Peyer's patch (tissue), 4 donors: ENCODE results near the gene SHANK2. TPM values are rescaled to one million over a fixed set of nuclear protein-coding genes. Genes with fewer than 3 reads are reported as not detected.

ENCODE experiments used
- DNase-seq, 3 donors: peaks; one replicate each; pipeline ENCODE4 v3.0.0-alpha.2; 2017 to 2019
- H3K27ac ChIP-seq, 4 donors: fragments of 200-600 bp; sonication (generic); one replicate each; pipeline ENCODE4 v1.5.1; 2016 to 2019
- H3K27me3 ChIP-seq, 2 donors: fragments of 200-600 bp; sonication (generic); one replicate each; pipeline ENCODE4 v1.5.1; 2019
- H3K36me3 ChIP-seq, 3 donors: fragments of 200-600 bp; sonication (generic); one replicate each; pipeline ENCODE4 v1.5.1; 2016 to 2019
- H3K4me1 ChIP-seq, 4 donors: fragments of 200-600 bp; sonication (generic); one replicate each; pipeline ENCODE4 v1.5.1; 2016 to 2019
- H3K4me3 ChIP-seq, 4 donors: fragments of 200-600 bp; sonication (generic); 1 replicate in 3 of 4; 2 replicates in 1 of 4; pipeline ENCODE4 v1.5.1; 2016 to 2019; ENCODE audit warnings: mild to moderate bottlenecking in 1 of 4
- H3K9me3 ChIP-seq, 4 donors: fragments of 200-600 bp; sonication (generic); one replicate each; pipeline ENCODE4 v1.5.1; 2016 to 2019; ENCODE audit warnings: mild to moderate bottlenecking in 1 of 4
- POLR2A ChIP-seq, 2 donors: fragments of 450-650 bp; IDR thresholded peaks; one replicate each; pipeline ENCODE4 v1.5.1; 2017; ENCODE audit warnings: antibody characterized with exemption in 2 of 2, mild to moderate bottlenecking in 2 of 2, moderate library complexity in 2 of 2
- total RNA-seq, 4 donors: library from RNA; depleted of rRNA; stranded (reverse); fragments of >200 nt; gene quantifications; one replicate each; pipeline ENCODE4 v1.1.0, GENCODE V29; 2016
- TF ChIP-seq, protein P1 (sequence below), 6 experiments: fragments of 450-650 bp in 4 of 6; fragments of 200-600 bp in 2 of 6; sonication (generic) in 1 of 6; IDR thresholded peaks; one replicate each; pipeline ENCODE4 v1.5.1; 2017 to 2019; ENCODE audit warnings: antibody characterized with exemption in 6 of 6, mild to moderate bottlenecking in 3 of 6, moderate library complexity in 1 of 6

Gene SHANK2
- total RNA-seq, 4 donors from 2014 or later: 26.1 to 109 (median 56.6) TPM

DNA sequence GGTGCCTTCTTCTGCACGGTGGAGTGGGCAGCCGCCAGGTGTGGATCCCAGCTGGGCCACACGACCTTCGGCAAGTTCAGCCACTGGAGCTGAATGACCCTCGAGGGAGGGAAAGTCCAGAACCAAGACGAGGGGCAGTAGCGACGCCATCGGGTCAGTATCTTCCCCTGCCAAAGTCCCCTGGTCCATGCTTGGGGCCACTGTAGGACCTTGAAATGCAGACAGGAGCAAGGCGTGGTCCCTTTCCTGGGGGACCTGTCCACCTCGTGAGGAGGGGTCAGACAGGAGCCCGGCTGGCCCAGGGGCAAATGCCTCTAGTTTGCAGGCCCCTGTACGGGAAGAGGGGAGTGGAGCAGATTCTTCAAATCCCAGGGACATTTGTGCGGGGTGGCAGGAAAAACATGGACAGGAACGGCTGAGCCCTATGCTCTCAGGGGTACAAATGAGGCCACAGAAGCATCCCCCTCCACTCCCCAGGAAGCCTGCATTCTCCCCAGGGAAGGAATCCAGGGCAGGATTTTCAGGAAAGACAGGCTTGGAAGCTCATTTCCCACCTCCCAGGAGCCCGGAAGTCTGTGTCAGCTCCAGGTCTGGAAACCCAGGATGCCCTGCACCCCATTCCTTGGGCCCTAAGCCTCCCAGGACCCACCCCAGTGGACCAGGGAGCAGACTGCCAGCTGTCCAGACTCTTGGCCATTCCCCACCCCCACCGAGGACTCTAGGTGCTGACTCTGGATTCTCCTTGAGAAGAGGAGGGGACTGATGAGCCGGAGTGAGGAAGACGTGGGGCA, 6.6 kb downstream of the SHANK2 start:
- TF ChIP-seq, protein P1, sequence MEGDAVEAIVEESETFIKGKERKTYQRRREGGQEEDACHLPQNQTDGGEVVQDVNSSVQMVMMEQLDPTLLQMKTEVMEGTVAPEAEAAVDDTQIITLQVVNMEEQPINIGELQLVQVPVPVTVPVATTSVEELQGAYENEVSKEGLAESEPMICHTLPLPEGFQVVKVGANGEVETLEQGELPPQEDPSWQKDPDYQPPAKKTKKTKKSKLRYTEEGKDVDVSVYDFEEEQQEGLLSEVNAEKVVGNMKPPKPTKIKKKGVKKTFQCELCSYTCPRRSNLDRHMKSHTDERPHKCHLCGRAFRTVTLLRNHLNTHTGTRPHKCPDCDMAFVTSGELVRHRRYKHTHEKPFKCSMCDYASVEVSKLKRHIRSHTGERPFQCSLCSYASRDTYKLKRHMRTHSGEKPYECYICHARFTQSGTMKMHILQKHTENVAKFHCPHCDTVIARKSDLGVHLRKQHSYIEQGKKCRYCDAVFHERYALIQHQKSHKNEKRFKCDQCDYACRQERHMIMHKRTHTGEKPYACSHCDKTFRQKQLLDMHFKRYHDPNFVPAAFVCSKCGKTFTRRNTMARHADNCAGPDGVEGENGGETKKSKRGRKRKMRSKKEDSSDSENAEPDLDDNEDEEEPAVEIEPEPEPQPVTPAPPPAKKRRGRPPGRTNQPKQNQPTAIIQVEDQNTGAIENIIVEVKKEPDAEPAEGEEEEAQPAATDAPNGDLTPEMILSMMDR (IDR thresholded peaks at IDR 0.05): no peak
- TF ChIP-seq POLR2A (IDR thresholded peaks at IDR 0.05): no peak
- H3K27me3 ChIP-seq: no peaks in the 10 kb centered on the region
- H3K4me3 ChIP-seq: no peak overlapping the region
- no peak overlapping the region for H3K27ac ChIP-seq
- H3K4me1 ChIP-seq: peaks cover 0 to 4% (median 0%) of the 10 kb centered on the region in 4 donors
- H3K36me3 ChIP-seq: no peaks in the 10 kb centered on the region
- no peaks in the 10 kb centered on the region for H3K9me3 ChIP-seq
- peak in 1 of 3 donors; percentile 28 for DNase-seq

DNA sequence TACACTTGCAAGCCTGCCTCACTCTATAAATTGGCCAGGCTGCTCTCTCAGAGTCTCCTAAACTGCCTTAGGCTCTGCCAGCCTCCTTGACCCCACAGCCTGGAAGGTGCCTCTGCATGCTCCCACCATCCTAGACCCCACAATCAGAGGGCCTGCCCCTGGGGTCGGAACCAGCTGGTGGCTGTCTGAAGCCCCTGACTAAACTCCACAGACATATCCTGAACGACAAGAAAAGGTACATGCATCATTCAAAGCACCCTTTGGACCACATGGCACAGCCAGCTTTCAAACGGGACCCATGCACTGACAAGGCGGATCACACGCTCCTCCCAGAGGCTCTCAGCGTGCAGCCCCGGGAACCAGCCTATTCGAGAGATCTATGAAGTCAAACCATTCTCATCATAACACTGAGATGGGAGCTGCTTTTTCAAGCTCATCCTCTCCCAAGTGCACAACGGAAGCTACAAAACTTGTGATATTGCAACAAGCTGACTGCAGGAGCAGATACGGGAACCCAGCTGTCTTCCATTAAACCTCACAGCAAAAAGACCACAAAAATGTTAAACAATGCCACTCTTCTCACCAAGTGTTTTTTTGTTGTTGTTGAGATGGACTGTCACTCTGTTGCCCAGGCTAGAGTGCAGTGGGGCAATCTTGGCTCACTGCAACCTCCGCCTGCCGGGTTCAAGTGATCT, 8.1 kb downstream of the SHANK2 start:
- no peak overlapping the region for H3K27ac ChIP-seq
- H3K4me3 ChIP-seq: no peak overlapping the region
- TF ChIP-seq, protein P1 (IDR thresholded peaks at IDR 0.05): no peak
- no peak for TF ChIP-seq POLR2A (IDR thresholded peaks at IDR 0.05)
- no peaks in the 10 kb centered on the region for H3K27me3 ChIP-seq
- H3K9me3 ChIP-seq: no peaks in the 10 kb centered on the region
- DNase-seq: peak in 1 of 3 donors; percentile 19
- H3K36me3 ChIP-seq: no peaks in the 10 kb centered on the region
- H3K4me1 ChIP-seq: no peaks in the 10 kb centered on the region

GRCh38 chr11:71242391-71242790, 10.0 kb downstream of the SHANK2 start:
- DNase-seq: no peak
- H3K4me1 ChIP-seq: no peaks in the 10 kb centered on the region
- no peak for TF ChIP-seq POLR2A (IDR thresholded peaks at IDR 0.05)
- TF ChIP-seq, protein P1 (IDR thresholded peaks at IDR 0.05): no peak
- no peak overlapping the region for H3K4me3 ChIP-seq
- no peaks in the 10 kb centered on the region for H3K9me3 ChIP-seq
- no peaks in the 10 kb centered on the region for H3K27me3 ChIP-seq
- no peaks in the 10 kb centered on the region for H3K36me3 ChIP-seq
- H3K27ac ChIP-seq: no peak overlapping the region

DNA sequence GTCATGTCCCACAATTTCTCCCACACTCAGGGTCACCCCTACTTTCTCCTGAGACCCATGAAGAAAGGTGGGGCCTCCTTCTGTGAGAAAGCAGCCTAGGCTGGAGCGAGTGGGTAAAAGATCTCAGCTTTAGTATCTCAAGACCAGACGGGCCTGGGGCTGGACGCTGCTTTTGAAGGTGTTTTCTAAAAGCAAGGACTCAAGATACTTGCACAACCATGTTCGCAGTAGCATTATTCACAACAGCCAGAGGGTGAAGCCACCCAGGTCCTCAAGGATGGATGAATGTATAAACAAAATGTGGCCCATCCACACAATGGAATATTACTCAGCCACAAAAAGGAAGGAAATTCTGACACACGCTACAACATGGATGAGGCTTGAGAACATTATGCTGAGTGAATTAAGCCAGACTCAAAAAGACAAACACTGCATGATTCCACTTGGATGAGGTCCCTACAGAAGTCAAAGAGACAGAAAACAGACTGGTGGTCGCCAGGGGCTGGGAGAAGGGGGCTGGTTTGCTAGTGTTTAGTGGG, 10.6 kb downstream of the SHANK2 start:
- DNase-seq: peak in 1 of 3 donors; percentile 33
- H3K4me3 ChIP-seq: no peak overlapping the region
- H3K36me3 ChIP-seq: no peaks in the 10 kb centered on the region

More for the DNA sequence above, 10.6 kb downstream of the SHANK2 start:
- Histone ChIP-seq H3K4me1 (no peaks in the 10 kb centered on the region), H3K9me3 (no peaks in the 10 kb centered on the region), H3K27me3 (no peaks in the 10 kb centered on the region), H3K27ac (peak overlapping the region in 2 of 4 donors; percentile 59 to 68)
- TF ChIP-seq, protein P1 (IDR thresholded peaks at IDR 0.05): no peak
- TF ChIP-seq POLR2A (IDR thresholded peaks at IDR 0.05): no peak
